Activated CD8-positive, alpha-beta memory T cell treated with anti-CD3 and anti-CD28 coated beads for 24 hours (primary cell): ENCODE measurements around the gene BMP7.
"Not testable (repeated sequence)": the region's sequence is repeated elsewhere in the genome, so short reads cannot be mapped to it uniquely, and the experiment has no call there.

ENCODE experiments used
- DNase-seq: peaks from one replicate; pipeline ENCODE4 v3.0.0-alpha.2; 2020

Gene BMP7

GRCh38 chr20:57164872-57165271 lies 101.6 kb downstream of the BMP7 start:
- no peak for DNase-seq

DNA sequence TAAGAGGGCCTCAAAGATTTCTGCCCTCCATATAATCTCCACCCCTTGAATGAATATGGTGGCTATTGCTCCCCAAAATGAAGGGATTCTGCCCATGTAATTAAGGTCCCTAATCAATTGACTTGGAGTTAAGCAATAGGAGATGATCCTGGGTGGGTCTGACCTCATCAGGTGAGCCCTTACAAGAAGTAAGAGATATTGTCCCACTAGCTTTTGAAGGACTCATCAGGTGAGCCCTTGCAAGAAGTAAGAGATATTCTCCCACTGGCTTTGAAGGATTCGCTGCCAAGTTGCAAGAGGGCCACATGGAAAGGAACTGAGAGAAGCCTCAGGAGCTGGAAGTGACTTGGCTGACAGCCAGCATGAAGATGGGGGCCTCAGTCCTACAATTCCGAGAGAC lies 103.4 kb downstream of the BMP7 start:
- DNase-seq: no peak

- DNase-seq: no peak
Observed at GRCh38 chr20:57162362-57162652, 104.1 kb downstream of the BMP7 start.

GRCh38 chr20:57161478-57162361 lies 104.7 kb downstream of the BMP7 start:
- DNase-seq: no peak

DNA sequence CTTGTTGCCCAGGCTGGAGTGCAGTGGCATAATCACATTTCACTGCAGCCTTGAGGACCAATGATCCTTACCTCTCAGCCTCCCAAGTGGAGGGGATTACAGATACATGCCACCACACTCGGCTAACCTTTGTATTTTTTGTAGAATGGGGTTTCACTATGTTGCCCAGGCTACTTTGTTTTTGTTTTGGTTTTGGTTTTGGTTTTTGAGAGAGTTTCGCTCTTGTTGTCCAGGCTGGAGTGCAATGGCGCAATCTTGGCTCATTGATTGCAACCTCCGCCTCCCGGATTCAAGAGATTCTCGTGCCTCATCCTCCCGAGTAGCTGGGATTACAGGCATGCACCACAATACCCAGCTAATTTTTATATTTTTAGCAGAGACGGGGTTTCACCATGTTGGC lies 105.5 kb downstream of the BMP7 start:
- no peak for DNase-seq

DNA sequence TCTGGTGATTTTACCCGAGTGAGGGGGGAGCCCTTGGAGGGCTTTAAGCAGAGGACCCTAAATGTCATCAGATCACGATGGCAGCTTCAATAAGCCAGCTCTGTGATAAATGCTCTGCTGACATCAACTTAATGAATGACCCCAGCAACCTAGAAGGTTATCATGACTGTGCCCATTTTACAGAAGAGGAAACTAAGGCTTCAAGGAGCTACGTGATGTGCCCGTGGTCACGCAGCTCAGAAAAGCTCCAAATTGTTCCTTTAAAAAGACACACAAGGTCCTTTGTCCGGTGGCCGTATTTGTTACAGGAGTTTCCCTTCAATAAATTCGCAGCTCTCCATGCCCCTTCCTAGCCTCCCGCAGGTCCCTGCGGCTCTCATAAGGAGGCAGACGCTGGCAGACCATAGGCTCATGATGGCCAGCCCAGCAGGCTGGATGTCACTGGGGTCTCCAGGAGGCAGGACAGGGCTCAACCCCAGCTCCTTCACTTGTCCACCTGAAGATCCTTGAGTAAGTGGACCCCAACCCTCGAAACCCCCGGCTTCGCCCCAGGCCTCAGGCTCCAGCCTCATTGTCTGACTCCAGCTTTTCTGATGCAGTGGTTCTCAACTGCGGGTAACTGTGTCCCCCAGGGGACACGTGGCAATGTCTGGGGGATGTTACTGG lies 106.4 kb downstream of the BMP7 start:
- DNase-seq: no peak

GRCh38 chr20:57159193-57159851 lies 107.1 kb downstream of the BMP7 start:
- DNase-seq: no peak

- DNase-seq: no peak
Observed at GRCh38 chr20:57158474-57158873, 108.0 kb downstream of the BMP7 start.

GRCh38 chr20:57157787-57158186 lies 108.7 kb downstream of the BMP7 start:
- not testable (repeated sequence) for DNase-seq

GRCh38 chr20:57157106-57157691 lies 109.2 kb downstream of the BMP7 start:
- DNase-seq: no peak

- no peak for DNase-seq
Observed at GRCh38 chr20:57156011-57156729, 110.3 kb downstream of the BMP7 start.

GRCh38 chr20:57155415-57155814 lies 111.0 kb downstream of the BMP7 start:
- no peak for DNase-seq

GRCh38 chr20:57153238-57153905 lies 113.1 kb downstream of the BMP7 start:
- no peak for DNase-seq

DNA sequence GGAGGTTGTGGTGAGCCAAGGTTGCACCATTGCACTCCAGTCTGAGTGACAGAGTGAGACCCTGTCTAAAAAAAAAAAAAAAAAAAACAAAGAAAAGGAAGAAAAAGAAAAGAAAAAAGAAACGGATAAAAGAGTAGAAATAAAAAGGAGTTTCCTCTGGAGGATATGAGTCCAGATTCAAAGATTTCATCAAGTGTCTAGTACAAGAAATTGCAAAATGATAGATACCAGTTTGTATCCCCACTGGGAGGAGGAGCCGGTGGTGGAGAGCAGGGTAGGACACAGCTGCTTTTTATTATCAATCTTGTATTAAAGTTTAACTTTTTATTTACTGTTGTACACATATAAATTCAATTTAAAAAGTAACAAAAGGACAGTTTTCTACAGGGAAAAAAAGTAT lies 113.9 kb downstream of the BMP7 start:
- no peak for DNase-seq

- DNase-seq: no peak
Observed at GRCh38 chr20:57150559-57150958, 115.9 kb downstream of the BMP7 start.

DNA sequence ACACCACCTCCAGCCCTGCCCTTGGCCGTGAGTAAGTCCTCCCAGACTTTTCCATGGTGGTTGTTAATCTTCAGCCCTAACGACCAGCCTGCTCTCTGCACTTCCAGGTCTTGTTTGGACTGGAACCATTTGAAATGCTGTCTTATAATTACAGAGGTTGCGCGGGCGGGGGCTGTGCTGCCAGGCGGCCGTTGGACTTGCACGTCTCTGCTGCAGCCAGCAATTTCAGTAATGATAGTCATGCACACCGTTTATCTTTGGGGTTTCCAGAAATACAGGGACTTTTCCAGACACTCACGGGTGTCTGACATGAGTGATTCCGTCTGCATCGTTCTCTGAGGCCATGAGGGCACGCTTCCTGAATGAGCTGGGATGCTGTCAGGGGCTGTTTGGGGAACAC lies 118.2 kb downstream of the BMP7 start:
- no peak for DNase-seq

- DNase-seq: no peak
Observed at GRCh38 chr20:57147185-57147584, 119.3 kb downstream of the BMP7 start.

DNA sequence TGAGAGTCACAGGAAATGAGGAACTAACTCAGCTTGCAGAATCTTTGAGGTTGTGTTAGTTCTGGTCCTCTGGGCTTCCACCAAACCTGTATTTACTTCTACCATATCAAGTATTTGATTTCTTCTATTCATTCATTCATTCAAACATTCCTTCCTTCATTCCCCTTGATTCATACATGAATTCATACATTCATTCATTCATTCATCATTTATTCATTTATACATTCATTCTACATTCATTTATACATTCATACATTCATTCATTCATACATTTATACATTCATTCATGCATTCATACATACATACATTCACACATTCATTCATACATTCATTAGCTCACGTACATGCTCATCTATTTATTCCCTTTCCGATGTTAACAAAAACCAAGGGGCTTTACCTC lies 120.3 kb downstream of the BMP7 start:
- no peak for DNase-seq

- no peak for DNase-seq
Observed at GRCh38 chr20:57145089-57145631, 121.3 kb downstream of the BMP7 start.

DNA sequence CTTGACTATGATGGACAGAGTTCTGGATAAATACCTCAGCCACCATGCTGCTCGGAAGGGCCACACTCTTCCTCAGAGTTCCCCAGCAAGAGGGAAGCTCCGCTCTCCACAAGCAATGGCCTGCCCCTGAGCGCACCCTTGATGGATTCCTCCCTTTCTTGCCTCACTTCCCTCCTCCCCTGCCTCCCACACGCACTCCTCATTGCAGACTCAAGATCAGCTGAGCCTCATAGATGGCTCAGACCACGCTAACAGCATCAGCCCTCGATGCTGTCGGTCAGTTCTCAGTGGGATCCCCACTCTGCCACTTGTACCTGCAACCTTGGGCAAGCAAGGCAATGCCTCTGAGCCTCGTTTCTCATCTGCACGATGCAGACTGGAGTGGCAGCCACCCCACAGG lies 123.3 kb downstream of the BMP7 start:
- no peak for DNase-seq

DNA sequence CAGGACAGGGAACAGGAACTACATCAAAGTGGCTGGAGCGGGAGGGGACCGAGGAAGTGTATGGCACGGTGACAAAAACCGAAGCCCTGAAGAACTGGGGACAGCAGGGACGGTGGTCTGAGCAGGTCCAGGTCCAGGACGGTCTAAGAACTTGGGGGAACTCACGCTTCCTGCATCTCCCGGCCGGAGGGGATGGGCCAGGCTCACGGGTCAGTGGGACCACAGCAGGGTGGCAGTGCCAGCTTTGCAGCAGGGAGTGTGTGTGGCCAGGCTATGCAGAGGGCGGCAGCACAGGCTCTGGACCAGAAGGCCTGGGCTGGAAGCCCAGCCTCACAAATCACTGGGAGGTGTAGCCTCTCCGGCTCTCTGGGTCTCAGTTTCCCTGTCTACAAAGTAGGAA lies 123.8 kb downstream of the BMP7 start:
- DNase-seq: no peak

DNA sequence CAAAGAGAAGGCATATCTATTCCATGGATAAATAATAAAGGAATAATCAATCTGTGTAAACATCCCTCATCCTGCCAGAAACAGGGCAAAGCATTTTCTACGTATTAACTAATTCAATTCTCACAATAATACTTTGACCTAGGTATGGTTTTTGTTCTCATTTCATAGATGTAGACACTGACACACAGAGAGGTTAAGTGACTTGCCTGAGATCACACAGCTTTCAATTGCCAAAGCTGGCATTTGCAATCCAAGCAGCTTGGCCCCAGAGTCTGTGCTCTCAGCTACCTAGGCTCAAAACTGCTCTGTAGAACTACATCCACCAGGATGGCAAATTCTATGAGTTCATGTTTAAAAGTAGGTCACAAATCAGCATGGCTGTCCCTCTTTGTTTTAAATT lies 124.9 kb downstream of the BMP7 start:
- DNase-seq: no peak
